Measurements from ENCODE around the gene CRYBA4. TPM values are rescaled to one million over a fixed set of nuclear protein-coding genes. Genes with fewer than 3 reads are reported as not detected.

The CRYBA4 gene
- total and polyA plus RNA-seq, 5 donors from 2014 or later: 0.59 TPM; not detected in 4

- H3K27ac ChIP-seq (ENCODE audit: insufficient read depth, low read length, poor library complexity, severe bottlenecking): no peak overlapping the region
- H3K4me3 Mint-ChIP-seq: no peak overlapping the region
- peaks cover 69% of the 10 kb centered on the region for H3K4me1 ChIP-seq (ENCODE audit: control insufficient read depth, insufficient read depth, low read length, poor library complexity, severe bottlenecking)
- H3K4me3 ChIP-seq (ENCODE audit: low read depth, low read length): no peak overlapping the region
- no peaks in the 10 kb centered on the region for H3K36me3 ChIP-seq (ENCODE audit: control insufficient read depth, insufficient read depth, low read length)
- H3K9me3 Mint-ChIP-seq: no peaks in the 10 kb centered on the region
- H3K27ac Mint-ChIP-seq: peak overlapping the region in 1 of 3 donors; percentile 9
- no peak for ATAC-seq (ENCODE audit: low read depth in 2 of 2)
- peaks cover 6% of the 10 kb centered on the region for H3K27me3 Mint-ChIP-seq
- H3K9me3 ChIP-seq (ENCODE audit: control insufficient read depth in 2 of 2, low read length in 2 of 2): no peaks in the 10 kb centered on the region
- no peaks in the 10 kb centered on the region for H3K36me3 Mint-ChIP-seq
- H3K4me1 Mint-ChIP-seq: peaks cover 30 to 83% (median 58%) of the 10 kb centered on the region in 4 donors
- no peak for DNase-seq
- no peaks in the 10 kb centered on the region for H3K27me3 ChIP-seq (ENCODE audit: control insufficient read depth, insufficient read depth, low read length)
These were observed 24.4 kb downstream of the CRYBA4 start for GRCh38 chr22:26646158-26646557.

- Histone ChIP-seq H3K36me3 (ENCODE audit: control insufficient read depth, insufficient read depth, low read length) (no peaks in the 10 kb centered on the region), H3K4me3 (ENCODE audit: low read depth, low read length) (no peak overlapping the region), H3K9me3 (ENCODE audit: control insufficient read depth in 2 of 2, low read length in 2 of 2) (no peaks in the 10 kb centered on the region), H3K27ac (ENCODE audit: insufficient read depth, low read length, poor library complexity, severe bottlenecking) (peak overlapping the region; percentile 17), H3K27me3 (ENCODE audit: control insufficient read depth, insufficient read depth, low read length) (no peaks in the 10 kb centered on the region), H3K4me1 (ENCODE audit: control insufficient read depth, insufficient read depth, low read length, poor library complexity, severe bottlenecking) (peaks cover 50% of the 10 kb centered on the region)
- H3K4me1 Mint-ChIP-seq: peaks cover 21 to 64% (median 42%) of the 10 kb centered on the region in 4 donors
- no peaks in the 10 kb centered on the region for H3K36me3 Mint-ChIP-seq
- H3K9me3 Mint-ChIP-seq: no peaks in the 10 kb centered on the region
- H3K4me3 Mint-ChIP-seq: peak overlapping the region in 2 of 4 donors; percentile 11 to 30
- peaks cover 14% of the 10 kb centered on the region for H3K27me3 Mint-ChIP-seq
- peak; percentile 57 to 62 for ATAC-seq (ENCODE audit: low read depth in 2 of 2)
- DNase-seq: peak in 2 of 3 donors; percentile 21 to 68
- peak overlapping the region in 2 of 3 donors; percentile 20 to 35 for H3K27ac Mint-ChIP-seq
These were observed 26.3 kb downstream of the CRYBA4 start for GRCh38 chr22:26648011-26648497.

- no peaks in the 10 kb centered on the region for H3K36me3 Mint-ChIP-seq
- Histone ChIP-seq H3K4me1 (ENCODE audit: control insufficient read depth, insufficient read depth, low read length, poor library complexity, severe bottlenecking) (peaks cover 43% of the 10 kb centered on the region), H3K9me3 (ENCODE audit: control insufficient read depth in 2 of 2, low read length in 2 of 2) (no peaks in the 10 kb centered on the region), H3K27ac (ENCODE audit: insufficient read depth, low read length, poor library complexity, severe bottlenecking) (no peak overlapping the region), H3K4me3 (ENCODE audit: low read depth, low read length) (peak overlapping the region; percentile 24), H3K27me3 (ENCODE audit: control insufficient read depth, insufficient read depth, low read length) (no peaks in the 10 kb centered on the region), H3K36me3 (ENCODE audit: control insufficient read depth, insufficient read depth, low read length) (no peaks in the 10 kb centered on the region)
- peaks cover 19% of the 10 kb centered on the region for H3K27me3 Mint-ChIP-seq
- peak overlapping the region; percentile 11 to 66 (median 32) for H3K4me3 Mint-ChIP-seq
- ATAC-seq (ENCODE audit: low read depth in 2 of 2): no peak
- H3K9me3 Mint-ChIP-seq: no peaks in the 10 kb centered on the region
- peaks cover 17 to 57% (median 36%) of the 10 kb centered on the region in 4 donors for H3K4me1 Mint-ChIP-seq
- H3K27ac Mint-ChIP-seq: peak overlapping the region in 2 of 3 donors; percentile 1 to 88
- DNase-seq: no peak
These were observed 27.0 kb downstream of the CRYBA4 start for GRCh38 chr22:26648528-26649388.

GRCh38 chr22:26650722-26651421 is 29.1 kb downstream of the CRYBA4 start:
- H3K4me1 ChIP-seq (ENCODE audit: control insufficient read depth, insufficient read depth, low read length, poor library complexity, severe bottlenecking): peaks cover 26% of the 10 kb centered on the region
- H3K27ac ChIP-seq (ENCODE audit: insufficient read depth, low read length, poor library complexity, severe bottlenecking): no peak overlapping the region
- no peak overlapping the region for H3K4me3 ChIP-seq (ENCODE audit: low read depth, low read length)
- Mint-ChIP-seq H3K4me3 (no peak overlapping the region), H3K27ac (no peak overlapping the region), H3K9me3 (no peaks in the 10 kb centered on the region), H3K36me3 (no peaks in the 10 kb centered on the region), H3K27me3 (peaks cover 31% of the 10 kb centered on the region), H3K4me1 (peaks cover 5 to 36% (median 18%) of the 10 kb centered on the region in 4 donors)
- no peaks in the 10 kb centered on the region for H3K27me3 ChIP-seq (ENCODE audit: control insufficient read depth, insufficient read depth, low read length)
- ATAC-seq (ENCODE audit: low read depth in 2 of 2) (no peak), DNase-seq (no peak)
- no peaks in the 10 kb centered on the region for H3K9me3 ChIP-seq (ENCODE audit: control insufficient read depth in 2 of 2, low read length in 2 of 2)
- no peaks in the 10 kb centered on the region for H3K36me3 ChIP-seq (ENCODE audit: control insufficient read depth, insufficient read depth, low read length)

GRCh38 chr22:26651815-26652214 is 30.1 kb downstream of the CRYBA4 start:
- ATAC-seq (ENCODE audit: low read depth in 2 of 2) (no peak), DNase-seq (no peak)
- H3K9me3 ChIP-seq (ENCODE audit: control insufficient read depth in 2 of 2, low read length in 2 of 2): no peaks in the 10 kb centered on the region
- H3K27me3 ChIP-seq (ENCODE audit: control insufficient read depth, insufficient read depth, low read length): no peaks in the 10 kb centered on the region
- no peaks in the 10 kb centered on the region for H3K36me3 Mint-ChIP-seq
- H3K4me1 Mint-ChIP-seq: peaks cover under 1 to 27% (median 14%) of the 10 kb centered on the region in 4 donors
- H3K36me3 ChIP-seq (ENCODE audit: control insufficient read depth, insufficient read depth, low read length): no peaks in the 10 kb centered on the region
- H3K27ac Mint-ChIP-seq: no peak overlapping the region
- H3K27ac ChIP-seq (ENCODE audit: insufficient read depth, low read length, poor library complexity, severe bottlenecking): no peak overlapping the region
- H3K4me1 ChIP-seq (ENCODE audit: control insufficient read depth, insufficient read depth, low read length, poor library complexity, severe bottlenecking): peaks cover 28% of the 10 kb centered on the region
- H3K4me3 Mint-ChIP-seq: no peak overlapping the region
- H3K4me3 ChIP-seq (ENCODE audit: low read depth, low read length): no peak overlapping the region
- H3K27me3 Mint-ChIP-seq: peaks cover 31% of the 10 kb centered on the region
- no peaks in the 10 kb centered on the region for H3K9me3 Mint-ChIP-seq

GRCh38 chr22:26656891-26657851 is 35.4 kb downstream of the CRYBA4 start, which contains the start of gene MIAT:
TSS of gene MIAT (plus strand) at chr22:26657588.
- Mint-ChIP-seq H3K9me3 (no peaks in the 10 kb centered on the region), H3K36me3 (no peaks in the 10 kb centered on the region), H3K27ac (peak within 1 kb of the TSS; percentile 88 to 98 (median 92)), H3K4me1 (peaks cover 4 to 39% (median 27%) of the 10 kb centered on the region in 4 donors), H3K4me3 (peak within 1 kb of the TSS; percentile 92 to 97 (median 95)), H3K27me3 (peaks cover 25% of the 10 kb centered on the region)
- no peaks in the 10 kb centered on the region for H3K9me3 ChIP-seq (ENCODE audit: control insufficient read depth in 2 of 2, low read length in 2 of 2)
- peaks cover 32% of the 10 kb centered on the region for H3K4me1 ChIP-seq (ENCODE audit: control insufficient read depth, insufficient read depth, low read length, poor library complexity, severe bottlenecking)
- H3K36me3 ChIP-seq (ENCODE audit: control insufficient read depth, insufficient read depth, low read length): peaks cover 4% of the 10 kb centered on the region
- peak within 1 kb of the TSS; percentile 91 for H3K4me3 ChIP-seq (ENCODE audit: low read depth, low read length)
- DNase-seq (peak; percentile 63 to 86 (median 69)), ATAC-seq (ENCODE audit: low read depth in 2 of 2) (peak; percentile 72 to 78)
- H3K27me3 ChIP-seq (ENCODE audit: control insufficient read depth, insufficient read depth, low read length): no peaks in the 10 kb centered on the region
- H3K27ac ChIP-seq (ENCODE audit: insufficient read depth, low read length, poor library complexity, severe bottlenecking): peak within 1 kb of the TSS; percentile 51

GRCh38 chr22:26658161-26658560 is 36.4 kb downstream of the CRYBA4 start:
- H3K4me3 Mint-ChIP-seq: peak overlapping the region; percentile 92 to 97 (median 95)
- peak in 1 of 3 donors; percentile 48 for DNase-seq
- H3K27ac Mint-ChIP-seq: peak overlapping the region; percentile 88 to 98 (median 92)
- H3K27me3 ChIP-seq (ENCODE audit: control insufficient read depth, insufficient read depth, low read length): no peaks in the 10 kb centered on the region
- peaks cover 32% of the 10 kb centered on the region for H3K4me1 ChIP-seq (ENCODE audit: control insufficient read depth, insufficient read depth, low read length, poor library complexity, severe bottlenecking)
- H3K27ac ChIP-seq (ENCODE audit: insufficient read depth, low read length, poor library complexity, severe bottlenecking): peak overlapping the region; percentile 51
- peak overlapping the region; percentile 91 for H3K4me3 ChIP-seq (ENCODE audit: low read depth, low read length)
- H3K4me1 Mint-ChIP-seq: peaks cover 9 to 48% (median 31%) of the 10 kb centered on the region in 4 donors
- H3K27me3 Mint-ChIP-seq: peaks cover 17% of the 10 kb centered on the region
- H3K36me3 ChIP-seq (ENCODE audit: control insufficient read depth, insufficient read depth, low read length): peaks cover 5% of the 10 kb centered on the region
- H3K9me3 Mint-ChIP-seq: no peaks in the 10 kb centered on the region
- H3K36me3 Mint-ChIP-seq: no peaks in the 10 kb centered on the region
- no peaks in the 10 kb centered on the region for H3K9me3 ChIP-seq (ENCODE audit: control insufficient read depth in 2 of 2, low read length in 2 of 2)
- peak; percentile 22 to 30 for ATAC-seq (ENCODE audit: low read depth in 2 of 2)
